Activated T-cell treated with anti-CD3 and anti-CD28 coated beads for 4 hours (primary cell): ENCODE results near the gene PPP1R1C.

Experiments
- DNase-seq: peaks from one replicate; pipeline ENCODE4 v3.0.0-alpha.2; 2020

The PPP1R1C gene

DNA sequence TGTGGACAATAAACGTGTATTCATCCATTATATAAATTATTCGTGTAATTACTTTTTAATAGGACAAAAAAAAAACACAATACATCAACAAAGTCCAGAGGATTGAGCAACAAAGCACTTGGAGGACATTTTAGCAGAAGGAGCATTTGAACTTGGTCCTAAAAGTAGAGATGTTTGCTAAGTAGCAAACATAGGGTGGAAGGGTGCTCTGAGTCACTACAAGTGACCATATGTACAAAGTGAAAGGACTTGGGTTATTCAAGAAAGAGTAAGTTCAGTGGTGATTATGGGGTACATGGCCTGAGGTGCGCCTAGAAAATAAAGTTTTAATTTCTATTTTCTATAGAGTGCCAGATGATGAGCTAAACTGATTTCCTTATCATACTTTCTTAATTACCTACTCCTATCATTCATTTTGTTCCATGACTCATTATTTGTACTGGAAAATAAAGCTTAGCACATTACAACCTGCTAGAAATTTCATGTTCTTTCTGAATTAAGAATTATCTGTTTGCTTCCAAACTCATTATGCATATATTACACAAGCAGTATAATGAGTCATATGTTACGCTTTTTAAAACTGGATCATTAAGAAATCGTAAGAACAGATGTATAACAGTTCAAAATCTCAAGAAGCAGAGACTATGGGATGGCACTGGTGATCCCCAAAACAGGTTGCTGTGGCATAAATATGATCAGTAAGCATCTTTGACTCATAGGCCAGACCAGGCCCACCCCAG, 13.1 kb upstream of the PPP1R1C start:
- DNase-seq: no peak

DNA sequence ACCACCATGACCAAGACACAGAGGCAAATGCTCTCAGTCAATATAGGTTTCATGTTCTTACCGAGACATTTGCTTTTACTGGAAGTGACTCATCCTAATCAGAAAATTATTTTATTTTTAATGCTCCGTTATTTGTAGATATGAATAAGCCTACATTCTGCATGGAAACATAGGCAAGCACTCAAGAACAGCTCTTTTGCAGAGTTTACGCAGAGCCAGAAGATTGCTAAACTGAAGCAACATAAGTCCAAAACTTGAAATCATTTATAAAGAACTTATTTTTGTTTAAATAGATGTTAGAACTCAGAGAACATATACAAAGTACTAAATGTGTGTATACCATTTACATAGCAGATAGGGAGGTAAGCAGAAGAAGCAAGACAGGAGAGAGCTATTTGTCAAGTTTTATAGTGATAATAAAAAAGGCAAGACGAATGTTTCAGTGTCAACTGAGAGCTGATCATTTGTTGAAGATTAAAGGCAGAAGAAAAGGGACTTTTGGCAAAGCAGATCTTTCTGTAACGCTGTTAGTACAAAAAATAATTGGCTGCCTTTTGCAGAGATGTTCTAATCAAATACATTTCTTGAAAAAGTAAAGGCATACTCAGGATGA, 12.4 kb upstream of the PPP1R1C start:
- no peak for DNase-seq

- no peak for DNase-seq
Measured at GRCh38 chr2:181977661-181978350, 7.8 kb upstream of the PPP1R1C start.

DNA sequence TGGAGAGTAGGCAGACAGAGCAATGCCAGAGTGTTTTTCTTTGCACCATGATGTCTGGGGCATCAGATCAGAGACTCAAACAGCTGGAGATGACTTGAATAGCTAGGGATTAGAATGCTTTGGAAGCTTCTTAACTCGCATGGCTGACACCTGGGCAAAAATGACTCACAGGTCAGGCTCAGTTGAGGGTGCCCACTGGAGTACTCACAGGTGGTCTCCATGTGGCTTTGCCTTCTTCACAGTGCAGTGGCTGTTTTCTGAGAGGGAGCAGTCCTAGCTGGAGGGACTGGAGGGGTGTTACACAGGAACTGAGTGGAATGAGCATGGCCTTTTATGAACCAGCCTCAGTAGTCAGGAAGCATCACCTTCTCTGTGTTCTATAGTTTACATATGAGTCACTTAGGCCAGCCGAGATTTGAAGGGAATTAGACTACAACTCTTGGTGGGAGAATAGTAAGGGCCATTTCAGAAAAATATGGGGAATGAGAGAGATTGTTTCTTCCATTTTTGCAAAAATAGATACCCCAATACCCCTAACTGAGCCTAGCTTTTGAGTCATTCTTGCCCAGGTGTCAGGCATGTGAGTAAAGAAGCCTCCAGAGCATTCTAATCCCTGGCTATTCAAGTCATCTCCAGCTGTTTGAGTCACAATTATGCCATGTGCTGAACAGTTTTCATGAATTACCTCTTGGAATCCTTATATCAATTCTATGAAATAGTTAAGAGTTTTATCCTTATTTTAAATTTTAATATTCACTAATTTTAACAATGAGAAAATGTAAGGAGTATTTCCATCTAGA, 7.1 kb upstream of the PPP1R1C start:
- DNase-seq: no peak

- DNase-seq: no peak
Measured at GRCh38 chr2:181984060-181984459, 1.6 kb upstream of the PPP1R1C start.

DNA sequence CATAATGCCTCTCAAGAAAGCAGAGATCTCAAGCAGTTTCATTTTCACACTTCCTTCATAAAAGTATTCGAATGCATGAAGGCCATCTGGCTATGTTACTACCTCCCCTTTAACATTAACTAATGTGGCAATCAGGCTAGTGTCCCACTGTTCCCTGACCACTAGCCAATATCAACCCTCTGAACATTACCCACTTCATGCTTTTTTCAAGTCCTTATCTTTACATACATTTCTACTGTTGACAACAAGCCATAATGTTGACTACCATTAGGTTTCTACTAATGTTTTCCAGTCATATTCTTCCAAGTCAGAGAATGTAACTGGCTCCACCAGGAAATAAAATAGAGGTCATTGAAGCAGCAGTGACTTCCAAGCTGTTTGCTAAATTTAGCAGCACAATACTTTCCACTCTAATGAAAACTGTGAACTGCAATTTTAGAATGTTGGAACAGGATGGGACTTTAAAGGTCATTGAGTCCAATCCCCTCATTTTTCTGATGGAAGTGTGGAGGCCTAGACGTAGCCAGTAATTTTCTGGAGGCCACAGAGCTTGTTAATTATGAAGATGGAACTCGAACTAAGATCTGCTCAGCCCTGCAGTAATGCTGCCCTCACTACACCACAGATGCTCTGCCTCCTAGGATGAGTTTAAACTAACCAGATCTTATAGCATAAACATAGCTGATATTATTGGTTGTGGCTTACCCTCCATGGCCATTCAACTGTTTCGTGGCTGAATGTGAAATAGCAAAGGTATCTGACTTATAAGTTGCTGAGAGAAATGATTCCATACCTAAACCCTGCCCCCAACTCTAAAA, 630 bp upstream of the PPP1R1C start:
- DNase-seq: no peak

GRCh38 chr2:181988154-181988924, 2.7 kb downstream of the PPP1R1C start:
- DNase-seq: no peak

GRCh38 chr2:181989099-181989498, 3.4 kb downstream of the PPP1R1C start:
- no peak for DNase-seq

DNA sequence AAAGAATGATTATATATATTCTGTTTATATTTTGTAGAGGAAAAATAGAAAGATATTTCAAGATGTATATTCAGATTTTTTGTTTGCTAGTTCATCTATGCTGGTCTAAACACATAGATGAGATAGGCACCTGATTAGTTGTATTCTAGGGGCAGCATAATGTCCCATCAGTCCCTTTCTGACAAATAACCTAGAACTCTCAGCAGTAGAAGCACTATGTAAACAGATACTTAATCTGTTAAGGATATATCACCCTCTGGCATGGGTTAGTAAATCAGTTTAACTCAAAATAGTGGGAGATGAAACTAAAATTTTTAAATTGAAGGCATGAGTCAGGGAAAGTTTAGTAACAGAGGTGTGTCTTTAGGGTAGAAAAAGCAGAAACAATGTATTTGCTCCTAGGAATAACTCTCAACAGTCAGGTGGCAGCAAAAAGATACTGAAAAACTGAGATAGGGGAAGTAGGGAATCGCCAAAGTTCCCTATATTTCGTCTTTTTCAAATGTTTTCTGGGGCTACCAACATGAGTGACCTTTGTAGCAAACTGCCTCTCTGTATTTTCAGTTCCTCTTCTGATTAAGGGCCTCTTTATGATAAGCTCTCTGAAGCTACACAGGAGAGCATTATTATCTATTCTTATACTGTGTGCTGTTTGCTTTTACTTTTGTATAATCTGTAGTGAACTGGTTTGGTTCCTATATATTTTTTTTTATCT, 5.7 kb downstream of the PPP1R1C start:
- no peak for DNase-seq

GRCh38 chr2:181992776-181993175, 7.1 kb downstream of the PPP1R1C start:
- DNase-seq: no peak

GRCh38 chr2:181995289-181995688, 9.6 kb downstream of the PPP1R1C start:
- DNase-seq: no peak

- DNase-seq: no peak
Measured at GRCh38 chr2:181998041-181998835, 12.6 kb downstream of the PPP1R1C start.

- DNase-seq: no peak
Measured at GRCh38 chr2:181998891-181999654, 13.4 kb downstream of the PPP1R1C start.

DNA sequence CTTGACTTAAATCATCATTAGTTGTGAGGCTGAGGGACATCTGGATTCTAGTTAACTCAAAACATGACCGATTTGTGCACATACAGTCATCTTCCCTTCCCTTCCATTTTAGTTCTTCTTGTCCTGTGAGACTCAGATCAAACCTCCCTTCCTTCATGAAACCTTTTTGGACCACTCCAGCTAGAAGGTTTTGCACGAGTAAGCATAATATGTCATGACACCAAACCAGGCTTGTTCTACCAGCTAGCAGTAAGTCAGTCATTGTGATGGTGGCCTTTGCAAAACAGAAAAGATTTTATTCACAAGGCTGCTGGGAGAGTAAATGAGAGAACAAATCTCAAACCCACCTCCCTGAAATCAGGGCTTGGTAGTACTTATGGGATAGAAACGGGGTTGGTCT, 14.3 kb downstream of the PPP1R1C start:
- DNase-seq: no peak

DNA sequence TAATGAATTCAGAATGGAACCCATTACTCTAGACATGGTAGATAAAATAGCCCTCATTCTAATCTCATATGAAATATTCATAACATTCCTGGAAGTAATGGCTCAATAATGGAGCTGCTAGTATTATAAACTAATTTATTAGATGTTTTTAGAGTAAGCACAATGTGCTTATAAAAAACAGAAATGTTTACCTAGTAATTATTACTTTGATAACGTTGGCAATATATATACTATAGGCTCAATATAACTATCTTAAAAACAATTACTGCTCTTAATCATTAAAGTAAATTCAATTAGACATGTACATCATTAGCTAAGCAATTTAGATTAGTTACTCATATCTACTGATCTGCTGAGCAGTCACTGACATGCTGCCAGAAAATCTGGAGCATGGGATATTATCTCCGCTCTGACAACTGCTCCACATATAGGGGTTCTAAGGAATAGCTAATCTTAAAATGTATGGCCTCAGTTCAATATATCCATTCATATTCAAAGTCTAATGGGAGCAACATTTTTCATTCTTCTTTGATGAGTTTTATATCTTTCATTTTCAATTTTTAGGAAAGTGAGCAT, 19.4 kb downstream of the PPP1R1C start:
- no peak for DNase-seq

DNA sequence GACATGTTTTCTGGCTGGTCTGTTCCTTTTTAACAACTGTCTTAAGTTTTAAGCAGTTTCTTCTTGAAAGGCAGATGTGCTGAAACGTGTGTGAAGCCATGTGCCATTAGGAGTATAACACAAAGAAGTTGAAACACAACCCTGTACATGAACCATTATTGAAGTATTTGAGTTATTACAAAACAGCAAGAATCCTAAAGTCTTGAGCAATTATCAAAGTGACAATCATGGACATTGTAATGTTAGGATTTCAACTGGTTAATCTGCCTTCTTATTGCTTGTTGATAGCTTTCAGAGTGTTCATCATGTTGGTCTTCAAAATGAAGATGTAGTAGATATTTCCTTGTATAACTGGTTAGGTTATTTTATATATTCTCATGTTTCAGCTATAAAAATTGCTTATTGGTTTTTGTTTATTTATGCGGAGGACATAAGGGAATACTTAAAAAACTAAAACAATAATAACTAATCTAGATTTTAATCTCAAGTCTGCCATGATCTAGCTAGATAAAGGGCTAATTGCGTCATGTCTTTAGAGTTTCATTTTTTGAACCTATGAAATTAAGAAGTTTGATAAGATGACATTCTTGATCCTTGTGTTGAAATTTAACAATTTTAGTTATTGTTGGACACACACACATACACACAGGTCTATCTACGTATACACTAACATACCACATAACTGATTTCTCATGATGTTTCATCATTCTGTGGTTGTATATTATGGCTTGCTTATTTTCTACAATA, 21.1 kb downstream of the PPP1R1C start:
- no peak for DNase-seq

- no peak for DNase-seq
Measured at GRCh38 chr2:182014284-182014683, 28.6 kb downstream of the PPP1R1C start.
